ENCODE measurements around the gene FADS2. TPM values are rescaled to one million over a fixed set of nuclear protein-coding genes. Genes with fewer than 3 reads are reported as not detected.

The FADS2 gene
- total RNA-seq, 1 donor from 2014 or later, result 402 TPM

DNA sequence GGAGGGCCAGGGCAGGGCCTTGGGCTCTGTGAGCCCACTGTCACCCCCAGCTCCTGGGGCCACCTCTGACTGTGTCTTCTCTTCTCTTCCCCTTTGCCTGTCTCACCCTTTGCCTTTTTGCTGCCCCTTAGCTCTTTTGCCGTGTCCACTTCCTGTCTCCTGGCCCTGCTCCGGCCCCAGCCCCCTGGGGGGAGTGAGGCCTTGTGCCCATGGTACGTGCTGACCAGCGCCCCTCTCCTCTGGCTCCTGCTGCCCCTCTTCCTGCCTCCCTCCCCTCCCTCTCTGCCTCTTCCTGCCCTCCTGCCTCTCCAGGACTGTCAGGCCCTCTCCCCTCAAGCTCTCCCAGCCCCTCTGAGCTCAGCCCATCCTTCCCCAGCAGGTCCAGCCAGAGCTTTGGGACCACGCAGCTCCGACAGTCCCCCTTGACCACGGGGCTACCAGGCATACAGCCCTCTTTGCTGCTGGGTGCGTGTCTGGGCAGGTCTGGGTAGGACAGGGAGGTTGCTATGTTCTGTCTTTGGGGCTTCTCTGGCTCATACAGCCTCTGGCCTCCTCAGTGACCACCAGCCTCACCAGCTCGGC is 47.4 kb upstream of the FADS2 start:
- H3K4me3 Mint-ChIP-seq (ENCODE audit: low read depth), result no peak overlapping the region
- TF ChIP-seq, protein P1, sequence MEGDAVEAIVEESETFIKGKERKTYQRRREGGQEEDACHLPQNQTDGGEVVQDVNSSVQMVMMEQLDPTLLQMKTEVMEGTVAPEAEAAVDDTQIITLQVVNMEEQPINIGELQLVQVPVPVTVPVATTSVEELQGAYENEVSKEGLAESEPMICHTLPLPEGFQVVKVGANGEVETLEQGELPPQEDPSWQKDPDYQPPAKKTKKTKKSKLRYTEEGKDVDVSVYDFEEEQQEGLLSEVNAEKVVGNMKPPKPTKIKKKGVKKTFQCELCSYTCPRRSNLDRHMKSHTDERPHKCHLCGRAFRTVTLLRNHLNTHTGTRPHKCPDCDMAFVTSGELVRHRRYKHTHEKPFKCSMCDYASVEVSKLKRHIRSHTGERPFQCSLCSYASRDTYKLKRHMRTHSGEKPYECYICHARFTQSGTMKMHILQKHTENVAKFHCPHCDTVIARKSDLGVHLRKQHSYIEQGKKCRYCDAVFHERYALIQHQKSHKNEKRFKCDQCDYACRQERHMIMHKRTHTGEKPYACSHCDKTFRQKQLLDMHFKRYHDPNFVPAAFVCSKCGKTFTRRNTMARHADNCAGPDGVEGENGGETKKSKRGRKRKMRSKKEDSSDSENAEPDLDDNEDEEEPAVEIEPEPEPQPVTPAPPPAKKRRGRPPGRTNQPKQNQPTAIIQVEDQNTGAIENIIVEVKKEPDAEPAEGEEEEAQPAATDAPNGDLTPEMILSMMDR (IDR thresholded peaks at IDR 0.05; ENCODE audit: unreplicated experiment), result no peak
- H3K27me3 Mint-ChIP-seq, result no peaks in the 10 kb centered on the region
- H3K27ac Mint-ChIP-seq, result no peak overlapping the region
- peaks cover 14% of the 10 kb centered on the region for H3K4me1 Mint-ChIP-seq (ENCODE audit: low read depth)
- DNase-seq (ENCODE audit: low spot score, unreplicated experiment), result no peak
- peaks cover 17% of the 10 kb centered on the region for H3K36me3 Mint-ChIP-seq (ENCODE audit: insufficient read depth)
- no peaks in the 10 kb centered on the region for H3K9me3 Mint-ChIP-seq (ENCODE audit: low read depth)

DNA sequence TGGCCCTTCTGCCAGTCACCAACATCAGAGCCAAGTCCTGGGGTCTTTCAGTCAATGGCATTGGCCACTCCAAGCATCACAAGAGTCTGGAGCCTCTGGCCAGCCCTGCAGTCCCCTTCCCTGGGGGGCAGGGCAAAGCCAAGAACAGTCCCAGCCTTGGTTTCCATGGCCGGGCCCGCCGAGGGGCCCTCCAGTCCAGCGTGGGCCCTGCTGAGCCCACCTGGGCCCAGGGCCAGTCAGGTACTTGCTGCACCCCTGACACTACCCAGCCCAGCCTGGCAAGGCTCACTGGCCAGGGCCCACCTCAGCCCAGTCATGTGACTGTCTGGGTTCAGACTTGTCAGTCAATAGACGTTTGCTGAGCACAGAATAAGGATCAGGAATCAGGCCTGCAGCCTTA is 46.5 kb upstream of the FADS2 start:
- H3K27ac Mint-ChIP-seq, result no peak overlapping the region

GRCh38 chr11:61782299-61782698 is 45.8 kb upstream of the FADS2 start:
- Mint-ChIP-seq H3K4me3 (ENCODE audit: low read depth) (no peak overlapping the region), H3K36me3 (ENCODE audit: insufficient read depth) (peaks cover 15% of the 10 kb centered on the region), H3K9me3 (ENCODE audit: low read depth) (no peaks in the 10 kb centered on the region), H3K27ac (no peak overlapping the region), H3K27me3 (no peaks in the 10 kb centered on the region), H3K4me1 (ENCODE audit: low read depth) (peaks cover 14% of the 10 kb centered on the region)
- TF ChIP-seq, protein P1 (IDR thresholded peaks at IDR 0.05; ENCODE audit: unreplicated experiment), result no peak
- no peak for DNase-seq (ENCODE audit: low spot score, unreplicated experiment)

More for the DNA sequence above, 46.5 kb upstream of the FADS2 start:
- H3K27me3 Mint-ChIP-seq, result no peaks in the 10 kb centered on the region
- DNase-seq (ENCODE audit: low spot score, unreplicated experiment), result no peak
- H3K4me1 Mint-ChIP-seq (ENCODE audit: low read depth), result peaks cover 14% of the 10 kb centered on the region
- H3K36me3 Mint-ChIP-seq (ENCODE audit: insufficient read depth), result peaks cover 16% of the 10 kb centered on the region
- no peak overlapping the region for H3K4me3 Mint-ChIP-seq (ENCODE audit: low read depth)
- no peaks in the 10 kb centered on the region for H3K9me3 Mint-ChIP-seq (ENCODE audit: low read depth)
- TF ChIP-seq, protein P1 (IDR thresholded peaks at IDR 0.05; ENCODE audit: unreplicated experiment), result no peak

DNA sequence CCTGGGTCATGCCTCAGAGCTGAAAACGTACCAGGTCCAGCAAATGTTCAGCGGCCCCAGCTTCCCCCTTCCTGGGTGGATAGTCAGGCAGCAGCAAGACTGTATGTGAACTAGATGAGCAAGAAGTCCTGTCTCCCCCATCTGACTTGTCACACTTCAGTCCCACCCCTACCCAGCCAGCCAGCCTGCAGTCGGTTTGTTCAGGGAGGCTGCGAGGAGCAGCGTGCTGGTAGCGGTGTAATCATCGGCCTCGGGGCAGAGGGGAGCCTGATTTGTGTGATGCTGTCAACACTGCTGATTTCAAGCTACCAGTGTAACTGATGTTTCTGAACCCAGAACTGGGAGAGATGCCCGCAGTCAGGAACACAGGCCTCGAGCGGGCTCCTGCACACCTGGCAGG is 45.3 kb upstream of the FADS2 start:
- Mint-ChIP-seq H3K4me1 (ENCODE audit: low read depth) (peaks cover 14% of the 10 kb centered on the region), H3K4me3 (ENCODE audit: low read depth) (no peak overlapping the region), H3K27me3 (no peaks in the 10 kb centered on the region), H3K36me3 (ENCODE audit: insufficient read depth) (peaks cover 14% of the 10 kb centered on the region), H3K27ac (no peak overlapping the region), H3K9me3 (ENCODE audit: low read depth) (no peaks in the 10 kb centered on the region)
- TF ChIP-seq, protein P1 (IDR thresholded peaks at IDR 0.05; ENCODE audit: unreplicated experiment), result no peak
- no peak for DNase-seq (ENCODE audit: low spot score, unreplicated experiment)

GRCh38 chr11:61783717-61784505 is 44.2 kb upstream of the FADS2 start:
- TF ChIP-seq, protein P1 (IDR thresholded peaks at IDR 0.05; ENCODE audit: unreplicated experiment), result no peak
- no peak overlapping the region for H3K4me3 Mint-ChIP-seq (ENCODE audit: low read depth)
- no peak for DNase-seq (ENCODE audit: low spot score, unreplicated experiment)
- H3K9me3 Mint-ChIP-seq (ENCODE audit: low read depth), result no peaks in the 10 kb centered on the region
- no peaks in the 10 kb centered on the region for H3K27me3 Mint-ChIP-seq
- H3K36me3 Mint-ChIP-seq (ENCODE audit: insufficient read depth), result peaks cover 12% of the 10 kb centered on the region
- peak overlapping the region; percentile 75 for H3K27ac Mint-ChIP-seq
- peaks cover 16% of the 10 kb centered on the region for H3K4me1 Mint-ChIP-seq (ENCODE audit: low read depth)

Data from progenitor cell of endocrine pancreas (in vitro differentiated cells).